H9 (cell line): ENCODE measurements around the gene FUNDC2. TPM values are rescaled to one million over a fixed set of nuclear protein-coding genes. Genes with fewer than 3 reads are reported as not detected.

Experiments
- DNase-seq: peaks from one replicate; pipeline ENCODE4 v3.0.0-alpha.2; 2017
- H2AFZ ChIP-seq: one replicate; pipeline ENCODE4 v1.6.1; 2013; ENCODE audit warnings: mild to moderate bottlenecking, low read length, control low read depth, moderate library complexity
- H2AK5ac ChIP-seq: 2 replicates; pipeline ENCODE4 v1.6.1; 2013; ENCODE audit warnings: low read length, control low read depth, mixed read lengths; ENCODE audit not compliant: insufficient read length
- H2BK120ac ChIP-seq: one replicate; pipeline ENCODE4 v1.6.1; 2013; ENCODE audit warnings: low read depth, mild to moderate bottlenecking, low read length, control low read depth, inconsistent platforms; ENCODE audit not compliant: poor library complexity, severe bottlenecking
- H2BK12ac ChIP-seq: 2 replicates; pipeline ENCODE4 v1.6.1; 2013; ENCODE audit warnings: low read length, control low read depth, mixed read lengths, low read depth; ENCODE audit not compliant: insufficient read length
- H2BK15ac ChIP-seq: 2 replicates; pipeline ENCODE4 v1.6.1; 2013; ENCODE audit warnings: low read depth, low read length, control low read depth
- H2BK20ac ChIP-seq: one replicate; pipeline ENCODE4 v1.6.1; 2013; ENCODE audit warnings: low read depth, mild to moderate bottlenecking, low read length, control low read depth, inconsistent platforms; ENCODE audit not compliant: poor library complexity, severe bottlenecking
- H2BK5ac ChIP-seq: 2 replicates; pipeline ENCODE4 v1.6.1; 2013; ENCODE audit warnings: low read length, control low read depth, mixed read lengths; ENCODE audit not compliant: insufficient read length
- H3K14ac ChIP-seq: 2 replicates; pipeline ENCODE4 v1.6.1; 2013; ENCODE audit warnings: low read length, control low read depth; ENCODE audit not compliant: insufficient read depth
- H3K18ac ChIP-seq: 2 replicates; pipeline ENCODE4 v1.6.1; 2013; ENCODE audit warnings: low read depth, mild to moderate bottlenecking, mixed read lengths, low read length, control low read depth; ENCODE audit not compliant: insufficient read length
- H3K23ac ChIP-seq: 2 replicates; pipeline ENCODE4 v1.6.1; 2013; ENCODE audit warnings: low read length, control low read depth, mixed read lengths, low read depth; ENCODE audit not compliant: insufficient read length
- H3K23me2 ChIP-seq: 2 replicates; pipeline ENCODE4 v1.6.1; 2013; ENCODE audit warnings: low read depth, mild to moderate bottlenecking, mixed read lengths, low read length, control low read depth; ENCODE audit not compliant: insufficient read length, poor library complexity, severe bottlenecking
- H3K27ac ChIP-seq: 2 replicates; pipeline ENCODE4 v1.5.1; 2013; ENCODE audit warnings: low read length, control low read depth, mixed read lengths, low read depth; ENCODE audit not compliant: insufficient read length
- H3K27me3 ChIP-seq: 2 replicates; pipeline ENCODE4 v1.6.1; 2013; ENCODE audit warnings: low read length, control low read depth, inconsistent platforms; ENCODE audit not compliant: insufficient read depth
- H3K4ac ChIP-seq: 2 replicates; pipeline ENCODE4 v1.6.1; 2013; ENCODE audit warnings: low read depth, mild to moderate bottlenecking, control low read depth, inconsistent platforms, low read length, moderate library complexity
- H3K4me1 ChIP-seq: 2 replicates; pipeline ENCODE4 v1.6.1; 2013; ENCODE audit warnings: low read length, control low read depth, inconsistent platforms; ENCODE audit not compliant: insufficient read depth
- H3K4me2 ChIP-seq: 2 replicates; pipeline ENCODE4 v1.6.1; 2013; ENCODE audit warnings: low read length, control low read depth, mixed read lengths; ENCODE audit not compliant: insufficient read length, insufficient read depth
- H3K56ac ChIP-seq: 2 replicates; pipeline ENCODE4 v1.6.1; 2013; ENCODE audit warnings: low read depth, mild to moderate bottlenecking, mixed read lengths, low read length, control low read depth; ENCODE audit not compliant: insufficient read length
- H3K79me1 ChIP-seq: 2 replicates; pipeline ENCODE4 v1.6.1; 2013; ENCODE audit warnings: low read depth, mild to moderate bottlenecking, moderate library complexity, low read length, control low read depth, inconsistent platforms; ENCODE audit not compliant: insufficient read depth, poor library complexity, severe bottlenecking
- H3K79me2 ChIP-seq: 2 replicates; pipeline ENCODE4 v1.6.1; 2013; ENCODE audit warnings: low read length, control low read depth, inconsistent platforms; ENCODE audit not compliant: insufficient read depth
- H3K9ac ChIP-seq: 2 replicates; pipeline ENCODE4 v1.6.1; 2013; ENCODE audit warnings: low read length, control low read depth, mixed read lengths; ENCODE audit not compliant: insufficient read length; ENCODE audit errors: extremely low read depth
- H3K9me3 ChIP-seq: one replicate; pipeline ENCODE4 v1.6.1; 2013; ENCODE audit warnings: low read depth, low read length, inconsistent platforms; ENCODE audit not compliant: control insufficient read depth
- H3T11ph ChIP-seq: one replicate; pipeline ENCODE4 v1.6.1; 2013; ENCODE audit warnings: mild to moderate bottlenecking, low read length, control low read depth, inconsistent platforms
- H4K20me1 ChIP-seq: one replicate; pipeline ENCODE4 v1.6.1; 2013; ENCODE audit not compliant: control insufficient read depth, insufficient read length, insufficient read depth
- H4K5ac ChIP-seq: 2 replicates; pipeline ENCODE4 v1.6.1; 2013; ENCODE audit warnings: low read depth, mild to moderate bottlenecking, mixed read lengths, low read length, control low read depth; ENCODE audit not compliant: insufficient read length
- H4K8ac ChIP-seq: replicated peaks from 2 replicates; pipeline ENCODE4 v1.6.1; 2013; ENCODE audit warnings: low read length, control low read depth, mixed read lengths, low read depth; ENCODE audit not compliant: insufficient read length
- H4K91ac ChIP-seq: 2 replicates; pipeline ENCODE4 v1.6.1; 2013; ENCODE audit warnings: low read depth, mild to moderate bottlenecking, moderate library complexity, mixed read lengths, low read length, control low read depth; ENCODE audit not compliant: insufficient read length
- H3K27ac Mint-ChIP-seq, 3 experiments: 2 replicates in 2 of 3; 3 replicates in 1 of 3; pipeline ENCODE4 v1.8.0; 2020 to 2021; ENCODE audit warnings: mixed read lengths in 3 of 3, mild to moderate bottlenecking in 1 of 3, moderate library complexity in 1 of 3
- H3K27me3 Mint-ChIP-seq: 2 replicates; pipeline ENCODE4 v1.8.0; 2021; ENCODE audit warnings: low read depth, mild to moderate bottlenecking, moderate library complexity, mixed read lengths
- H3K36me3 Mint-ChIP-seq, 3 experiments: 2 replicates in 2 of 3; 3 replicates in 1 of 3; pipeline ENCODE4 v1.8.0; 2020 to 2021; ENCODE audit warnings: low read depth in 3 of 3, mixed read lengths in 3 of 3; ENCODE audit not compliant: insufficient read depth in 1 of 3
- H3K4me1 Mint-ChIP-seq, 2 experiments: 2 replicates each; pipeline ENCODE4 v1.8.0; 2020; ENCODE audit warnings: mixed read lengths in 2 of 2
- H3K4me3 Mint-ChIP-seq, 2 experiments: 2 replicates in 1 of 2; 3 replicates in 1 of 2; pipeline ENCODE4 v1.8.0; 2020 to 2021; ENCODE audit warnings: mild to moderate bottlenecking in 2 of 2, mixed read lengths in 2 of 2, moderate library complexity in 1 of 2
- H3K9me3 Mint-ChIP-seq, 2 experiments: 2 replicates in 1 of 2; 3 replicates in 1 of 2; pipeline ENCODE4 v1.8.0; 2020; ENCODE audit warnings: mild to moderate bottlenecking in 2 of 2, mixed read lengths in 2 of 2, moderate library complexity in 1 of 2
- CTCF ChIP-seq: fragments of 200-600 bp; sonication (generic); conservative IDR thresholded peaks from 3 replicates; pipeline ENCODE4 v1.8.0; 2021; ENCODE audit warnings: antibody characterized with exemption, mild to moderate bottlenecking
- WGBS: extraction: QIAGEN DNeasy Blood & Tissue Kit; methylation state at CpG from one replicate; pipeline ENCODE4 v1.1.7; 2013; ENCODE audit warnings: missing lambda C conversion rate, low lambda C conversion rate, mixed read lengths; ENCODE audit not compliant: insufficient read length; ENCODE audit errors: extremely low coverage; 5-methylcytosine and 5-hydroxymethylcytosine counted together
- total RNA-seq: library from RNA; stranded (reverse); gene quantifications from 2 replicates; pipeline ENCODE4 v1.2.1, GENCODE V29; 2021

Gene FUNDC2
- total RNA-seq, 1 experiment from 2014 or later = 62.1 TPM

GRCh38 chrX:154981116-154981411 is 45.6 kb upstream of the FUNDC2 start:
- TF ChIP-seq CTCF = no peak

More at GRCh38 chrX:154981116-154981411, 45.6 kb upstream of the FUNDC2 start:
- H3K27ac ChIP-seq = no peak overlapping the region
- no peak overlapping the region for H3K18ac ChIP-seq
- Mint-ChIP-seq H3K36me3 (peaks cover 3 to 6% (median 4%) of the 10 kb centered on the region in 3 experiments; a peak in 4 of 7 replicates), H3K27ac (no peak overlapping the region), H3K9me3 (peaks cover 67 to 72% of the 10 kb centered on the region in 2 experiments), H3K4me3 (no peak overlapping the region), H3K27me3 (peaks cover 1% of the 10 kb centered on the region; the same call in 1 of the 2 replicates), H3K4me1 (no peaks in the 10 kb centered on the region)
- H4K8ac ChIP-seq = no peak overlapping the region
- no peak overlapping the region for H3K4me2 ChIP-seq
- no peak overlapping the region for H3K14ac ChIP-seq
- DNase-seq = no peak
- no peak overlapping the region for H2BK15ac ChIP-seq
- no peak overlapping the region for H2AFZ ChIP-seq
- no peak overlapping the region for H3K56ac ChIP-seq
- H2BK20ac ChIP-seq = no peak overlapping the region
- no peak overlapping the region for H4K5ac ChIP-seq
- H2BK5ac ChIP-seq = no peak overlapping the region
- no peak overlapping the region for H2BK120ac ChIP-seq
- no peaks in the 10 kb centered on the region for H4K20me1 ChIP-seq
- no peaks in the 10 kb centered on the region for H3K23me2 ChIP-seq
- no peak overlapping the region for H3K9ac ChIP-seq
- H2BK12ac ChIP-seq = no peak overlapping the region
- H3K23ac ChIP-seq = no peak overlapping the region
- whole genome bisulfite sequencing = no CpG with 5 or more reads among the region's 6 CpGs
- H3K9me3 ChIP-seq = peaks cover 12% of the 10 kb centered on the region
- no peak overlapping the region for H3K4ac ChIP-seq
- H3K27me3 ChIP-seq = no peaks in the 10 kb centered on the region
- H3K4me1 ChIP-seq = no peaks in the 10 kb centered on the region
- no peak overlapping the region for H2AK5ac ChIP-seq
- H3K79me2 ChIP-seq = no peaks in the 10 kb centered on the region
- H3T11ph ChIP-seq = no peak overlapping the region
- no peak overlapping the region for H4K91ac ChIP-seq
- no peaks in the 10 kb centered on the region for H3K79me1 ChIP-seq
